ENCODE data around the gene MXD4.

GRCh38 chr4:2259541-2260343, 2.2 kb downstream of the MXD4 start:
- TF ChIP-seq EP300 (IDR thresholded peaks at IDR 0.05; ENCODE audit: borderline replicate concordance) (no peak), FOXM1 (IDR thresholded peaks at IDR 0.05; ENCODE audit: borderline replicate concordance, low read depth) (no peak), MAX (IDR thresholded peaks at IDR 0.05) (no peak), REST (IDR thresholded peaks at IDR 0.05; ENCODE audit: low read depth) (no peak), RAD21 (IDR thresholded peaks at IDR 0.05; ENCODE audit: low read depth) (no peak), EGR1 (IDR thresholded peaks at IDR 0.05) (no peak), YY1 (IDR thresholded peaks at IDR 0.05; ENCODE audit: low read depth) (no peak), TAF1 (IDR thresholded peaks at IDR 0.05; ENCODE audit: low read depth) (no peak), CEBPB (IDR thresholded peaks at IDR 0.05) (no peak), CREB1 (IDR thresholded peaks at IDR 0.05; ENCODE audit: low read depth) (no peak)

Measured in Ishikawa (cell line).